H1 (cell line): Measurements from ENCODE around the gene PRPF6. TPM values are rescaled to one million over a fixed set of nuclear protein-coding genes. Genes with fewer than 3 reads are reported as not detected.

Source experiments
- ATF2 ChIP-seq: IDR thresholded peaks from 2 replicates; pipeline ENCODE4 v1.6.1; 2012; ENCODE audit warnings: low read length, inconsistent platforms
- ATF3 ChIP-seq: IDR thresholded peaks from 2 replicates; pipeline ENCODE4 v1.6.1; 2011; ENCODE audit warnings: low read depth, mild to moderate bottlenecking, low read length; ENCODE audit not compliant: insufficient read depth
- CBX5 ChIP-seq: fragments of 300-800, 300-1000 bp; sonication (generic); IDR thresholded peaks from 2 replicates; pipeline ENCODE4 v1.7.1; 2016; ENCODE audit warnings: antibody characterized with exemption, low read length, low read depth
- CHD1 ChIP-seq: IDR thresholded peaks from 2 replicates; pipeline ENCODE4 v1.6.1; 2012; ENCODE audit warnings: low read depth, low read length, improper control_type of control experiment
- EP300 ChIP-seq, 2 experiments: IDR thresholded peaks; 1 replicate in 1 of 2; 2 replicates in 1 of 2; pipeline ENCODE4 v1.6.1; 2011 to 2012; ENCODE audit warnings: low read depth in 2 of 2, low read length in 2 of 2, mild to moderate bottlenecking in 2 of 2, borderline replicate concordance in 1 of 2, inconsistent platforms in 1 of 2, moderate library complexity in 1 of 2
- EZH2 ChIP-seq: fragments of 200-600 bp; sonication (generic); IDR thresholded peaks from 2 replicates; pipeline ENCODE4 v1.7.1; 2012; ENCODE audit warnings: low read depth, mild to moderate bottlenecking, moderate library complexity, low read length, inconsistent platforms; ENCODE audit not compliant: severe bottlenecking
- KDM1A ChIP-seq: fragments of 200-600, 300-600 bp; sonication (generic); IDR thresholded peaks from 2 replicates; pipeline ENCODE4 v1.7.1; 2016; ENCODE audit warnings: mild to moderate bottlenecking, low read length, borderline replicate concordance
- MAFK ChIP-seq: IDR thresholded peaks from 2 replicates; pipeline ENCODE4 v1.6.1; 2012; ENCODE audit warnings: low read depth, mild to moderate bottlenecking, improper control_type of control experiment, low read length
- MAX ChIP-seq: IDR thresholded peaks from 2 replicates; pipeline ENCODE4 v1.6.1; 2012; ENCODE audit warnings: inconsistent platforms
- PHF8 ChIP-seq: fragments of 200-600 bp; sonication (generic); conservative IDR thresholded peaks from 2 replicates; pipeline ENCODE4 v1.7.1; 2012; ENCODE audit warnings: low read depth, mild to moderate bottlenecking, inconsistent platforms, low read length, moderate library complexity
- POLR2AphosphoS5 ChIP-seq: IDR thresholded peaks from 2 replicates; pipeline ENCODE4 v1.6.1; 2011; ENCODE audit warnings: low read depth, low read length
- POU5F1 ChIP-seq: IDR thresholded peaks from 2 replicates; pipeline ENCODE4 v1.6.1; 2011; ENCODE audit warnings: low read depth, mild to moderate bottlenecking, low read length, moderate library complexity
- RBBP5 ChIP-seq: IDR thresholded peaks from 2 replicates; pipeline ENCODE4 v1.7.1; 2012; ENCODE audit warnings: low read depth, mild to moderate bottlenecking, inconsistent platforms, low read length, moderate library complexity, borderline replicate concordance
- RNF2 ChIP-seq: fragments of 200-900, 300-1000 bp; sonication (generic); IDR thresholded peaks from 2 replicates; pipeline ENCODE4 v1.7.1; 2016; ENCODE audit warnings: borderline replicate concordance, low read depth, mild to moderate bottlenecking, antibody characterized with exemption, low read length; ENCODE audit not compliant: poor library complexity, severe bottlenecking; ENCODE audit errors: missing control alignments
- SP1 ChIP-seq: IDR thresholded peaks from 2 replicates; pipeline ENCODE4 v1.6.1; 2011; ENCODE audit warnings: low read depth, low read length
- SP4 ChIP-seq: IDR thresholded peaks from 2 replicates; pipeline ENCODE4 v1.6.1; 2012; ENCODE audit warnings: low read length, inconsistent platforms
- TBP ChIP-seq: IDR thresholded peaks from 2 replicates; pipeline ENCODE4 v1.6.1; 2011; ENCODE audit warnings: low read depth, low read length, improper control_type of control experiment
- TEAD4 ChIP-seq: IDR thresholded peaks from 2 replicates; pipeline ENCODE4 v1.6.1; 2012; ENCODE audit warnings: low read depth, low read length, inconsistent platforms, mixed read lengths
- YY1 ChIP-seq: IDR thresholded peaks from 2 replicates; pipeline ENCODE4 v1.6.1; 2011; ENCODE audit warnings: low read depth, mild to moderate bottlenecking, low read length
- ZNF274 ChIP-seq: IDR thresholded peaks from 2 replicates; pipeline ENCODE4 v1.7.0; 2012; ENCODE audit warnings: low read length, borderline replicate concordance; ENCODE audit errors: extremely low read depth
- polyA plus RNA-seq, 7 experiments: library from polyadenylated mRNA; depleted of rRNA in 3 of 7; stranded (reverse) in 5 of 7; unstranded in 2 of 7; fragments of >200 nt in 5 of 7; fragments of 200-250 nt in 2 of 7; gene quantifications; 1 replicate in 5 of 7; 2 replicates in 1 of 7; 4 replicates in 1 of 7; pipeline versions ENCODE4 v1.2.1 to v1.2.3, GENCODE V29; 2011 to 2013; ENCODE audit warnings: missing spikeins in 2 of 7, mixed read lengths in 2 of 7
- total RNA-seq: library from RNA; stranded (reverse); fragmentation: NEBNext Ultra II Directional; extraction: Animal tissue kit (Norgen Biotek cat#: 25700); gene quantifications from 2 replicates; pipeline ENCODE4 v1.2.1, GENCODE V29; 2021

The PRPF6 gene
- total and polyA plus RNA-seq, 2 of the 8 experiments (the other 6 are each of a cell fraction or from before 2014, with no cell fraction given), result 27.9 to 76.9 TPM

GRCh38 chr20:63980806-63981728 lies at the start of gene PRPF6 (continued):
- TF ChIP-seq POLR2AphosphoS5 (peak; percentile 95), POU5F1 (no peak), RNF2 (no peak), MAX (peak; percentile 98), PHF8 (peak; percentile 94), YY1 (no peak), MAFK (no peak), CBX5 (no peak), KDM1A (no peak), ATF3 (no peak), RBBP5 (peak; percentile 56; the same call in 1 of the 2 replicates), EP300 (IDR thresholded peaks at IDR 0.05; ENCODE audit: borderline replicate concordance in 1 of 2, low read depth in 2 of 2, low read length in 2 of 2) (peak in 1 of 2 experiments; percentile 36; a peak in 1 of 3 replicates), TBP (peak; percentile 61; the same call in 1 of the 2 replicates), ATF2 (no peak), SP1 (peak; percentile 79), EZH2 (no peak), CHD1 (no peak), TEAD4 (peak; percentile 61; the same call in 1 of the 2 replicates), SP4 (peak; percentile 84), ZNF274 (no peak)
